ENCODE data around the gene CLCN3. TPM values are rescaled to one million over a fixed set of nuclear protein-coding genes. Genes with fewer than 3 reads are reported as not detected.

CLCN3 gene
- total RNA-seq, 1 experiment from 2014 or later: 16.9 TPM

- H2AFZ ChIP-seq (ENCODE audit: low read length): no peak overlapping the region
- no peaks in the 10 kb centered on the region for H3K36me3 ChIP-seq (ENCODE audit: low read depth, low read length)
- H3K27ac ChIP-seq (ENCODE audit: low read length): peak overlapping the region; percentile 98
- H3K9me3 ChIP-seq (ENCODE audit: low read length): no peaks in the 10 kb centered on the region
- no peaks in the 10 kb centered on the region for H3K9me2 ChIP-seq (replicated peaks; ENCODE audit: low read length)
- TF ChIP-seq EZH2 (IDR thresholded peaks at IDR 0.05; ENCODE audit: low read length, unreplicated experiment): no peak
- H3K79me2 ChIP-seq (ENCODE audit: low read length): peaks cover 28% of the 10 kb centered on the region
- H3K4me2 ChIP-seq (ENCODE audit: low read length): peak overlapping the region; percentile 98
- no peak for DNase-seq
- no peaks in the 10 kb centered on the region for H3K27me3 ChIP-seq (ENCODE audit: low read length)
- no peaks in the 10 kb centered on the region for H4K20me1 ChIP-seq (ENCODE audit: low read length)
- ChIA-PET POLR2A (ENCODE audit: unreplicated experiment) (no interaction called here), CTCF (no interaction called here)
- peaks cover 42% of the 10 kb centered on the region for H3K4me1 ChIP-seq (ENCODE audit: insufficient read depth, low read length)
- peak overlapping the region; percentile 91 for H3K9ac ChIP-seq (ENCODE audit: low read length)
- ATAC-seq: no peak
- peak overlapping the region; percentile 74 for H3K4me3 ChIP-seq (ENCODE audit: low read length)
- intact Hi-C loops (cut with micrococcal nuclease): loop anchor here (1.0 to 5.0 kb wide), 3 partner anchors 41 to 61 kb away; partner anchors contain the start of gene CLCN3
- no peaks in the 10 kb centered on the region for H3F3A ChIP-seq (ENCODE audit: low read length, unreplicated experiment)
- BruUV-seq (replicated peaks): no TSS peak
Measured at GRCh38 chr4:169660929-169661328, 40.6 kb downstream of the CLCN3 start.

GRCh38 chr4:169661761-169662160, 41.4 kb downstream of the CLCN3 start:
- Histone ChIP-seq H3K9me2 (replicated peaks; ENCODE audit: low read length) (no peaks in the 10 kb centered on the region), H3K36me3 (ENCODE audit: low read depth, low read length) (no peaks in the 10 kb centered on the region), H3K4me2 (ENCODE audit: low read length) (peak overlapping the region; percentile 98), H3K4me3 (ENCODE audit: low read length) (peak overlapping the region; percentile 74), H3K9me3 (ENCODE audit: low read length) (no peaks in the 10 kb centered on the region), H3F3A (ENCODE audit: low read length, unreplicated experiment) (no peaks in the 10 kb centered on the region), H2AFZ (ENCODE audit: low read length) (no peak overlapping the region), H3K4me1 (ENCODE audit: insufficient read depth, low read length) (peaks cover 42% of the 10 kb centered on the region), H3K79me2 (ENCODE audit: low read length) (peaks cover 28% of the 10 kb centered on the region), H4K20me1 (ENCODE audit: low read length) (no peaks in the 10 kb centered on the region), H3K9ac (ENCODE audit: low read length) (peak overlapping the region; percentile 91; the same call in 1 of the 2 replicates), H3K27me3 (ENCODE audit: low read length) (no peaks in the 10 kb centered on the region), H3K27ac (ENCODE audit: low read length) (peak overlapping the region; percentile 98)
- ATAC-seq (no peak), DNase-seq (no peak)
- ChIA-PET POLR2A (ENCODE audit: unreplicated experiment) (no interaction called here), CTCF (no interaction called here)
- no TSS peak for BruUV-seq (replicated peaks)
- no peak for TF ChIP-seq EZH2phosphoT487 (IDR thresholded peaks at IDR 0.05; ENCODE audit: borderline replicate concordance, low read length)
- TF ChIP-seq EZH2 (IDR thresholded peaks at IDR 0.05; ENCODE audit: low read length, unreplicated experiment): no peak
- no peak for TF ChIP-seq CTCF (conservative IDR thresholded peaks at IDR 0.05; ENCODE audit: low read depth, low read length)
- intact Hi-C loops (cut with micrococcal nuclease): loop anchor here (5.0 kb wide), 1 partner anchor 61 kb away; no protein-coding TSS in a partner anchor

GRCh38 chr4:169662206-169662605, 41.8 kb downstream of the CLCN3 start:
- peak overlapping the region; percentile 98; the same call in 1 of the 2 replicates for H3K27ac ChIP-seq (ENCODE audit: low read length)
- H3F3A ChIP-seq (ENCODE audit: low read length, unreplicated experiment): no peaks in the 10 kb centered on the region
- ATAC-seq (no peak), DNase-seq (no peak)
- no peaks in the 10 kb centered on the region for H3K9me3 ChIP-seq (ENCODE audit: low read length)
- H3K4me2 ChIP-seq (ENCODE audit: low read length): peak overlapping the region; percentile 98
- peaks cover 42% of the 10 kb centered on the region for H3K4me1 ChIP-seq (ENCODE audit: insufficient read depth, low read length)
- POLR2A ChIA-PET (ENCODE audit: unreplicated experiment): no interaction called here
- H3K36me3 ChIP-seq (ENCODE audit: low read depth, low read length): no peaks in the 10 kb centered on the region
- H3K9me2 ChIP-seq (replicated peaks; ENCODE audit: low read length): no peaks in the 10 kb centered on the region
- TF ChIP-seq CTCF (conservative IDR thresholded peaks at IDR 0.05; ENCODE audit: low read depth, low read length): no peak
- no peak for TF ChIP-seq EZH2phosphoT487 (IDR thresholded peaks at IDR 0.05; ENCODE audit: borderline replicate concordance, low read length)
- TF ChIP-seq EZH2 (IDR thresholded peaks at IDR 0.05; ENCODE audit: low read length, unreplicated experiment): no peak
- CTCF ChIA-PET: interaction anchor here (0.7 kb wide), 1 partner anchor 33 kb away, joined by 5 read pairs; no protein-coding TSS in a partner anchor
- peaks cover 28% of the 10 kb centered on the region for H3K79me2 ChIP-seq (ENCODE audit: low read length)
- H2AFZ ChIP-seq (ENCODE audit: low read length): no peak overlapping the region
- no peak overlapping the region for H3K4me3 ChIP-seq (ENCODE audit: low read length)
- intact Hi-C loops (cut with micrococcal nuclease): loop anchor here (5.0 kb wide), 1 partner anchor 60 kb away; no protein-coding TSS in a partner anchor
- BruUV-seq (replicated peaks): no TSS peak
- no peaks in the 10 kb centered on the region for H4K20me1 ChIP-seq (ENCODE audit: low read length)
- no peak overlapping the region for H3K9ac ChIP-seq (ENCODE audit: low read length)
- H3K27me3 ChIP-seq (ENCODE audit: low read length): no peaks in the 10 kb centered on the region
